HS-5 (cell line): Measurements from ENCODE around the gene RAB25.
A peak's percentile ranks its signal among the peaks of the same experiment; 100 is the strongest.
"Not testable (repeated sequence)": the region's sequence is repeated elsewhere in the genome, so short reads cannot be mapped to it uniquely, and the experiment has no call there.

Source experiments
- DNase-seq: peaks from one replicate; pipeline ENCODE4 v3.0.0-alpha.2; 2012; ENCODE audit warnings: low read depth

RAB25 gene

GRCh38 chr1:156054500-156055280 lies 6.3 kb upstream of the RAB25 start, which contains the start of gene LAMTOR2:
Gene LAMTOR2 (plus strand): TSS chr1:156054782. CDS start chr1:156054890, 108 bp downstream.
- peak; percentile 88 for DNase-seq

GRCh38 chr1:156055281-156056048 lies 5.5 kb upstream of the RAB25 start:
- no peak for DNase-seq

- no peak for DNase-seq
Measured at GRCh38 chr1:156056326-156056849, 4.6 kb upstream of the RAB25 start.

- no peak for DNase-seq
Measured at GRCh38 chr1:156062189-156062588, 1.2 kb downstream of the RAB25 start.

- no peak for DNase-seq
Measured at GRCh38 chr1:156063997-156064285, 3.0 kb downstream of the RAB25 start.

GRCh38 chr1:156064615-156065014 lies 3.7 kb downstream of the RAB25 start:
- DNase-seq = no peak

GRCh38 chr1:156065212-156065611 lies 4.3 kb downstream of the RAB25 start:
- DNase-seq = no peak

- DNase-seq = no peak
Measured at GRCh38 chr1:156065871-156066270, 4.9 kb downstream of the RAB25 start.

- DNase-seq = no peak
Measured at GRCh38 chr1:156067262-156067661, 6.3 kb downstream of the RAB25 start.

- no peak for DNase-seq
Measured at GRCh38 chr1:156069490-156070455, 8.8 kb downstream of the RAB25 start.

- no peak for DNase-seq
Measured at GRCh38 chr1:156070548-156070947, 9.6 kb downstream of the RAB25 start.

GRCh38 chr1:156071332-156071816 lies 10.4 kb downstream of the RAB25 start:
- not testable (repeated sequence) for DNase-seq

- no peak for DNase-seq
Measured at GRCh38 chr1:156072251-156072650, 11.3 kb downstream of the RAB25 start.

GRCh38 chr1:156073110-156073687 lies 12.2 kb downstream of the RAB25 start:
- DNase-seq = no peak

- no peak for DNase-seq
Measured at GRCh38 chr1:156073740-156074139, 12.8 kb downstream of the RAB25 start.

- no peak for DNase-seq
Measured at GRCh38 chr1:156074661-156075060, 13.7 kb downstream of the RAB25 start.

GRCh38 chr1:156075162-156075561 lies 14.2 kb downstream of the RAB25 start:
- DNase-seq = no peak

GRCh38 chr1:156075775-156076204 lies 14.8 kb downstream of the RAB25 start:
- DNase-seq = no peak

- DNase-seq = no peak
Measured at GRCh38 chr1:156076609-156077429, 15.9 kb downstream of the RAB25 start.

- DNase-seq = no peak
Measured at GRCh38 chr1:156077430-156077760, 16.4 kb downstream of the RAB25 start.

GRCh38 chr1:156078728-156079127 lies 17.8 kb downstream of the RAB25 start:
- no peak for DNase-seq
